HG03039 (cell line): ENCODE measurements around the gene PTGER3.
"Not testable (repeated sequence)": the region's sequence is repeated elsewhere in the genome, so short reads cannot be mapped to it uniquely, and the experiment has no call there.

Source experiments
- ATAC-seq: cut with Tn5 transposase; IDR thresholded peaks from one replicate; pipeline ENCODE4 v1.9.1; 2021; ENCODE audit warnings: mild to moderate bottlenecking, moderate library complexity; ENCODE audit not compliant: unreplicated experiment

PTGER3 gene

GRCh38 chr1:70961374-70961975, 86.1 kb downstream of the PTGER3 start:
- ATAC-seq: no peak

- ATAC-seq: no peak
Observed at GRCh38 chr1:70948396-70949017, 99.1 kb downstream of the PTGER3 start.

- no peak for ATAC-seq
Observed at GRCh38 chr1:70947835-70948234, 99.8 kb downstream of the PTGER3 start.

GRCh38 chr1:70945676-70946075, 101.9 kb downstream of the PTGER3 start:
- no peak for ATAC-seq

GRCh38 chr1:70945251-70945650, 102.4 kb downstream of the PTGER3 start:
- no peak for ATAC-seq

GRCh38 chr1:70941563-70941962, 106.1 kb downstream of the PTGER3 start:
- ATAC-seq: no peak

- ATAC-seq: not testable (repeated sequence)
Observed at GRCh38 chr1:70940398-70940797, 107.2 kb downstream of the PTGER3 start.

GRCh38 chr1:70934194-70934961, 113.2 kb downstream of the PTGER3 start:
- ATAC-seq: no peak

GRCh38 chr1:70930062-70930461, 117.6 kb downstream of the PTGER3 start:
- ATAC-seq: no peak

GRCh38 chr1:70922196-70922595, 125.4 kb downstream of the PTGER3 start:
- ATAC-seq: no peak
